DOHH2 (cell line): ENCODE data around the gene MLST8.

Experiments used
- CTCF ChIP-seq: fragments of 200-600 bp; sonication (generic); IDR thresholded peaks from one replicate; pipeline ENCODE4 v1.5.1; 2014; ENCODE audit warnings: antibody characterized with exemption, mild to moderate bottlenecking, low read depth, low read length; ENCODE audit not compliant: poor library complexity, severe bottlenecking
- EZH2phosphoT487 ChIP-seq: fragments of 200-600 bp; sonication (generic); IDR thresholded peaks from 2 replicates; pipeline ENCODE4 v1.6.1; 2017; ENCODE audit warnings: borderline replicate concordance, mild to moderate bottlenecking, antibody characterized with exemption, low read length, moderate library complexity, mixed read lengths

GRCh38 chr16:2200313-2200712, 4.9 kb upstream of the MLST8 start:
- TF ChIP-seq CTCF = no peak
- no peak for TF ChIP-seq EZH2phosphoT487
